HL-60 (cell line): ENCODE measurements around the gene SVIP.

Source experiments
- GABPA ChIP-seq: IDR thresholded peaks from 2 replicates; pipeline ENCODE4 v1.6.1; 2012; ENCODE audit warnings: low read depth
- POLR2AphosphoS5 ChIP-seq: IDR thresholded peaks from 2 replicates; pipeline ENCODE4 v1.6.1; 2012; ENCODE audit warnings: low read depth
- SPI1 ChIP-seq: IDR thresholded peaks from 2 replicates; pipeline ENCODE4 v1.6.1; 2012; ENCODE audit warnings: low read depth, mild to moderate bottlenecking, borderline replicate concordance
- TF ChIP-seq, protein P1 (sequence below): IDR thresholded peaks from one replicate; pipeline ENCODE4 v1.5.1; 2011; ENCODE audit warnings: low read length, control low read depth, inconsistent platforms; ENCODE audit not compliant: insufficient read depth
- TF ChIP-seq, protein P2 (sequence below): IDR thresholded peaks from 2 replicates; pipeline ENCODE4 v1.6.1; 2012; ENCODE audit warnings: low read depth; ENCODE audit not compliant: insufficient replicate concordance

DNA sequence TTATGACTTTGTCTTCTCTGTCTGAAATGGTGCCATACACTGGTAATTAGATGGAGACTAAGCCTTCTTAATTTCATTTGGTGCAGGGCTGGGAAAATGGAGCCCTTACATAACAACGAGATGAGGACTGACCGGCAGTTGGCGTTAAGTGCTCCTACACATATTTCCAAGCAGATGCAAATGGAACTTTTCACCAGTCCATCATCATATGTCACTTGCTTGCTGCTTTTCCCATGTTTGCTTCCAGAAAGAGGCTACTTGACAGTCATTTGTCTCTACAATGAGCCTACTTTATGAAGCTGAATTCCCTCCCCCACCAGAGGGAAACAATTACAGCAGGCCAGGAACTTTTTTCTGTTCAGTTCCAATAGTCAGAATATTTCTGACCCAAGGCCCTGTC is 32.6 kb downstream of the SVIP start:
- TF ChIP-seq, protein P1, sequence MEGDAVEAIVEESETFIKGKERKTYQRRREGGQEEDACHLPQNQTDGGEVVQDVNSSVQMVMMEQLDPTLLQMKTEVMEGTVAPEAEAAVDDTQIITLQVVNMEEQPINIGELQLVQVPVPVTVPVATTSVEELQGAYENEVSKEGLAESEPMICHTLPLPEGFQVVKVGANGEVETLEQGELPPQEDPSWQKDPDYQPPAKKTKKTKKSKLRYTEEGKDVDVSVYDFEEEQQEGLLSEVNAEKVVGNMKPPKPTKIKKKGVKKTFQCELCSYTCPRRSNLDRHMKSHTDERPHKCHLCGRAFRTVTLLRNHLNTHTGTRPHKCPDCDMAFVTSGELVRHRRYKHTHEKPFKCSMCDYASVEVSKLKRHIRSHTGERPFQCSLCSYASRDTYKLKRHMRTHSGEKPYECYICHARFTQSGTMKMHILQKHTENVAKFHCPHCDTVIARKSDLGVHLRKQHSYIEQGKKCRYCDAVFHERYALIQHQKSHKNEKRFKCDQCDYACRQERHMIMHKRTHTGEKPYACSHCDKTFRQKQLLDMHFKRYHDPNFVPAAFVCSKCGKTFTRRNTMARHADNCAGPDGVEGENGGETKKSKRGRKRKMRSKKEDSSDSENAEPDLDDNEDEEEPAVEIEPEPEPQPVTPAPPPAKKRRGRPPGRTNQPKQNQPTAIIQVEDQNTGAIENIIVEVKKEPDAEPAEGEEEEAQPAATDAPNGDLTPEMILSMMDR = no peak
- TF ChIP-seq POLR2AphosphoS5 (no peak), GABPA (no peak), SPI1 (no peak)
- TF ChIP-seq, protein P2, sequence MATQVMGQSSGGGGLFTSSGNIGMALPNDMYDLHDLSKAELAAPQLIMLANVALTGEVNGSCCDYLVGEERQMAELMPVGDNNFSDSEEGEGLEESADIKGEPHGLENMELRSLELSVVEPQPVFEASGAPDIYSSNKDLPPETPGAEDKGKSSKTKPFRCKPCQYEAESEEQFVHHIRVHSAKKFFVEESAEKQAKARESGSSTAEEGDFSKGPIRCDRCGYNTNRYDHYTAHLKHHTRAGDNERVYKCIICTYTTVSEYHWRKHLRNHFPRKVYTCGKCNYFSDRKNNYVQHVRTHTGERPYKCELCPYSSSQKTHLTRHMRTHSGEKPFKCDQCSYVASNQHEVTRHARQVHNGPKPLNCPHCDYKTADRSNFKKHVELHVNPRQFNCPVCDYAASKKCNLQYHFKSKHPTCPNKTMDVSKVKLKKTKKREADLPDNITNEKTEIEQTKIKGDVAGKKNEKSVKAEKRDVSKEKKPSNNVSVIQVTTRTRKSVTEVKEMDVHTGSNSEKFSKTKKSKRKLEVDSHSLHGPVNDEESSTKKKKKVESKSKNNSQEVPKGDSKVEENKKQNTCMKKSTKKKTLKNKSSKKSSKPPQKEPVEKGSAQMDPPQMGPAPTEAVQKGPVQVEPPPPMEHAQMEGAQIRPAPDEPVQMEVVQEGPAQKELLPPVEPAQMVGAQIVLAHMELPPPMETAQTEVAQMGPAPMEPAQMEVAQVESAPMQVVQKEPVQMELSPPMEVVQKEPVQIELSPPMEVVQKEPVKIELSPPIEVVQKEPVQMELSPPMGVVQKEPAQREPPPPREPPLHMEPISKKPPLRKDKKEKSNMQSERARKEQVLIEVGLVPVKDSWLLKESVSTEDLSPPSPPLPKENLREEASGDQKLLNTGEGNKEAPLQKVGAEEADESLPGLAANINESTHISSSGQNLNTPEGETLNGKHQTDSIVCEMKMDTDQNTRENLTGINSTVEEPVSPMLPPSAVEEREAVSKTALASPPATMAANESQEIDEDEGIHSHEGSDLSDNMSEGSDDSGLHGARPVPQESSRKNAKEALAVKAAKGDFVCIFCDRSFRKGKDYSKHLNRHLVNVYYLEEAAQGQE = no peak
